D721Med (cell line): Measurements from ENCODE around the gene IFNL1.

Source experiments
- DNase-seq: peaks from one replicate; pipeline ENCODE4 v3.0.0; 2011; ENCODE audit warnings: low spot score; ENCODE audit not compliant: insufficient read length
- FAIRE-seq: peaks from 2 replicates; lab custom pipeline; 2011; peaks lifted over from hg19 to GRCh38; lab: Jason Lieb, UNC
- TF ChIP-seq, protein P1 (sequence below): IDR thresholded peaks from 2 replicates; pipeline ENCODE4 v1.5.1; 2012; ENCODE audit warnings: mild to moderate bottlenecking, control low read depth; ENCODE audit not compliant: insufficient read depth; ENCODE audit errors: missing control alignments

The IFNL1 gene

DNA sequence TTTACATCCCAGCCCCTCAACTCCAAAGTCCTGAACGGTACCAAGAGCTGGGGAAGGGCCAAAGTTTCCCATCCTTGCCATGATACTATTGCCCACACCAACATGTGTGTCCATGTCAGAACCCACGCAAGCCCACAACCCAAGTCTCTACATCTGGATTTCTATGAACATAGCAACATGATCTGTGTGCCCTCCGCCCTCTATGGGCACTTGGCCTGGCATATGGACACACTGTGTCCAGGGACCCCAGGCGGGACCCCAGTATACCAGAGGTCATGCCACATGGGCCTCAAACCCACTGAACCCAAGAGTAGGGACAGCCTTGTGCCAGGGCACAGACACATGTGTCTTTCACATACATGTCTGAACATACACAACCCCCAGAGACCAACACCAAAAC lies 22.5 kb downstream of the IFNL1 start:
- FAIRE-seq (no peak), DNase-seq (no peak)
- TF ChIP-seq, protein P1, sequence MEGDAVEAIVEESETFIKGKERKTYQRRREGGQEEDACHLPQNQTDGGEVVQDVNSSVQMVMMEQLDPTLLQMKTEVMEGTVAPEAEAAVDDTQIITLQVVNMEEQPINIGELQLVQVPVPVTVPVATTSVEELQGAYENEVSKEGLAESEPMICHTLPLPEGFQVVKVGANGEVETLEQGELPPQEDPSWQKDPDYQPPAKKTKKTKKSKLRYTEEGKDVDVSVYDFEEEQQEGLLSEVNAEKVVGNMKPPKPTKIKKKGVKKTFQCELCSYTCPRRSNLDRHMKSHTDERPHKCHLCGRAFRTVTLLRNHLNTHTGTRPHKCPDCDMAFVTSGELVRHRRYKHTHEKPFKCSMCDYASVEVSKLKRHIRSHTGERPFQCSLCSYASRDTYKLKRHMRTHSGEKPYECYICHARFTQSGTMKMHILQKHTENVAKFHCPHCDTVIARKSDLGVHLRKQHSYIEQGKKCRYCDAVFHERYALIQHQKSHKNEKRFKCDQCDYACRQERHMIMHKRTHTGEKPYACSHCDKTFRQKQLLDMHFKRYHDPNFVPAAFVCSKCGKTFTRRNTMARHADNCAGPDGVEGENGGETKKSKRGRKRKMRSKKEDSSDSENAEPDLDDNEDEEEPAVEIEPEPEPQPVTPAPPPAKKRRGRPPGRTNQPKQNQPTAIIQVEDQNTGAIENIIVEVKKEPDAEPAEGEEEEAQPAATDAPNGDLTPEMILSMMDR = no peak

DNA sequence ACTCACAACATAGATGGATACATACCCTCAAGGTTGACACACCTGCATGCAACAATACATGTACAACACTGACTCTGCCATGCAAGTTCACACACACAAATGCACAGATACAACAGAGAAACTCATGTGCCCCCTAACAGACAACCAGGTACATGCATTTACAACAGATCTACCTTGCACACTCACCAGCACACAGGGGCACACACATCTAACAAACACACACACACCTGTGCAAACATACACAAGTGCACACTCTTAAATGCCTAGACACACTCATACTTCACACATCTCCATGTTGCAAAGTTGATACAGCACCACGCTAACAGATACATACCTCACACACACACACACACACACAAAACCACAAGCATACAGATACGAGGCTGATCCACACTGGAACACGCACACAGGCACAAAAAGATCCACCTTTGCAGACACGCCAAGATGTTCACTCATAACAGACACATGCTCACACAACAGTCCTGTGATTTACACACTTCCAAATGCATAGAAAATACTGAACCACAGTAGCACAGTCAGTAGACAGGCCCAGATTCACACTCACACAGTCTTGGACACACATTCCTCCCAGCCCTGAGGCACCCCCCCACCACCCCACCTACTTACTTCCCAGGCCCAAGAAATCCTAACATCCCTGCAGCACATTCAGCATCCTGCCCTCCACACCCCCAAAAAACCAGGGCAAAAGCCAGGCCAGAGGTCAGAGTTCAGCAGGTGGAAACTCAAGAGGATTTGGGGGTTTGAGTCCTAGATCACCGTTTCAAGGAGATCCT lies 23.1 kb downstream of the IFNL1 start:
- DNase-seq (no peak), FAIRE-seq (peak; percentile 11)
- TF ChIP-seq, protein P1 = no peak

DNA sequence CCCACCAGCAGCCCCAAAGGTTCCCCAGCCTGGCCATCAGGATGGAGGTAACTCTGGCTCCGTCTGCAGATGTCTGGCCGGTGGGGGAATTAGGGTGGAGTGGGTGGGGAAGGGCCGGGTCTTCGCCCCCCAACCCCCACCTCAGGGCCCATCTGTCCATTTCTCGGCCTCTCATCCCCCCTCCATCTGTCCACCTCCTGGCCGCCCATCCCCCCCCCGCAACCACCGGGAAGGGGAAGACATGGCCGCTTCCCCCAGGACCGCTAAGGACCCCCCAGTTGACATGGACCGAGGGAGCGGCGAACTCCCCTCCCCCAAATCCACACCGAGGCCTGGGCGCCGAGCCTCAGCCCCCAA lies 23.7 kb downstream of the IFNL1 start:
- peak; percentile 63 for DNase-seq
- FAIRE-seq = no peak
- TF ChIP-seq, protein P1 = no peak

DNA sequence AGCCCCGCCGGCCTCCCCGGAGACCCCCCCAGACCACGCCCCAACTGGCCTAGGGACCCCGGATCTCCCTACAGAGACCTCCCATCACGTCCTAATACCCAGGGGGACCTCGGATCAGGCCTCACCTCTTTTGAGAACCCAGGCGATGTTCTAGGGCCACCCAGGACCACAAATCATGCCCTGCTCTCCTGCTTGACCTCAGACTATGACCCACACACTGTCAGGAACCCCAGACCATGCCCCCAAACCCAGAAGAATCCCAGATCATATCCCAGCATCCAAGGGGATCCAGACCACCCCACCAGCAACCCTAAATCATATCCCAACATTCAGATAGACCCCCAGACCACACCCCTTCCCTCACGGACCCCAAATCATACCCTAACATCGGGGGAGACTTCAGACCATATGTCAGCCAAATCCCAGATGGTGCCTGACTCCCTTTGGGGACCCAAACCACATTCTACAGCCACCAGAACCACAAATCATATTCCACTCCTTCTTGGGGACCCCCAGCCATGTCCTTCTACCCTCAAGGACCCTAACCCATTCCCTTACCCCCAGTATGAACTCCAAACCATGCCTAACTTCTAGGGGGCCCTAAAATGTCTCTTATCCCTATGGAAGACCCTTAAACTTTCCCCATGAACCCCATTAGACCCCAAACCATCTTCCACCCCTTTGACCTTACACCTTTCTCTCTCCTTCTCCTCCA lies 25.1 kb downstream of the IFNL1 start:
- FAIRE-seq (no peak), DNase-seq (no peak)
- TF ChIP-seq, protein P1 = no peak

DNA sequence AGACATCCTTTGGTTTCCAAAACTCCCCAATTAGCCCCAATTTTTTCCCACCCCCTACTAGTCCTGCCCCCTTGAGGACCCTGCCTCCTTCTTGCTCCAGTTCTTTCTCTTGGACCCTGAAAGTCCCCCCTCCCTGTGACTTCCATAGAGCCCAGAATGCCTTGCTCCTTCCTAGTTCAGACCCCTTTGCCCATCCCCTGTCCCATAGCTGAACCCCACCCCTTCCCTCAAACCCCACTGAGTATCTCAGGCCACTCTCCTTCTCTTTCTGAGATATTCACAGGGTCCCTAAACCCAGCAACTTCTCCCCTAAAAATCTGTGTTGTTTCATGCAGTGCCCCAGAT lies 25.6 kb downstream of the IFNL1 start:
- TF ChIP-seq, protein P1 = no peak
- FAIRE-seq = no peak
- no peak for DNase-seq

DNA sequence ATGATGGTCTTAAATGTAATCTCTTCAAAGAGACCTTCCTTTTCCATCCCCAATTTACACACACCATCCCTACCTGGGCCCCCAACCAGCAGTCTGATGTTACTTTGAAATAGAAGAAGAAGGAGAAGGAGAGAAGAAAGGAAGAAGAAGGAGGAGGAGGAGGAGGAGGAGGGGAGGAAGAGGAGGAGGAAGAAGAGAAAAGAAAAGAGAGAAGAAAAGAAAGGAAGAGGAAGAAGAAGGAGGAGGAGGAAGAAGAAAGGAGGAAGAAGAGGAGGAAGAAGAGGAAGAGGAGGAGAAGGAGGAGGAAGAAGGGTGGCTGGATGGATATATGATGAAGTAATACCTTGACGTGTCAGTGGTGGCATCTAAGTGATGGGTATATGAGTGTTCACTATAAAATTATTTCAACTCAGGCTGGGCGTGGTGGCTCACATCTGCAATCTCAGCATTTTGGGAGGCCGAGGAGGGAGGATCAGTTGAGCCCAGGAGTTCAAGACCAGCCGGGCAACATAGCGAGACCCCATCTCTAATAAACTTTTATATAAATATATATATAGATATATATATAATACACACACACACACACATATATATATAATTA lies 28.1 kb downstream of the IFNL1 start:
- DNase-seq (no peak), FAIRE-seq (no peak)
- TF ChIP-seq, protein P1 = no peak
